Activated B cell treated with CpG ODN at 0.5 μM for 24 hours (primary cell): ENCODE measurements around the gene PADI3. TPM values are rescaled to one million over a fixed set of nuclear protein-coding genes. Genes with fewer than 3 reads are reported as not detected.
"Not testable (repeated sequence)": the region's sequence is repeated elsewhere in the genome, so short reads cannot be mapped to it uniquely, and the experiment has no call there.

ENCODE experiments used
- ATAC-seq: fragments of 200-7000 bp; cut with Tn5 transposase; one replicate; pipeline ENCODE4 v1.10.0; 2021; ENCODE audit warnings: low read depth, mild to moderate bottlenecking, moderate library complexity
- CTCF ChIA-PET: fragments of 350-600 bp; sonication (Branson Sonifier 250); formaldehyde crosslinking; loops from one replicate; lab custom pipeline; 2021; ENCODE audit warnings: antibody characterized with exemption; lab: Charles Lee
- POLR2A ChIA-PET: fragments of 350-600 bp; sonication (Branson Sonifier 250); formaldehyde crosslinking; loops from one replicate; lab custom pipeline; 2021; ENCODE audit warnings: antibody characterized with exemption; lab: Charles Lee
- DNase-seq: peaks from one replicate; pipeline ENCODE4 v3.0.0; 2022
- H3K27ac Mint-ChIP-seq: one replicate; pipeline ENCODE4 v1.8.0; 2020; ENCODE audit warnings: mixed read lengths
- H3K27me3 Mint-ChIP-seq: one replicate; pipeline ENCODE4 v1.8.0; 2021; ENCODE audit warnings: mixed read lengths
- H3K36me3 Mint-ChIP-seq: one replicate; pipeline ENCODE4 v1.8.0; 2021; ENCODE audit warnings: low read depth, mixed read lengths
- H3K4me1 Mint-ChIP-seq: one replicate; pipeline ENCODE4 v1.8.0; 2021; ENCODE audit warnings: mixed read lengths
- H3K4me3 Mint-ChIP-seq: one replicate; pipeline ENCODE4 v1.8.0; 2020; ENCODE audit warnings: mild to moderate bottlenecking, mixed read lengths
- H3K9me3 Mint-ChIP-seq: one replicate; pipeline ENCODE4 v1.8.0; 2020; ENCODE audit warnings: mixed read lengths
- intact Hi-C: fragments of 100-400 bp; cut with micrococcal nuclease; formaldehyde crosslinking; loops from one replicate; pipeline ENCODE4 v1.15.1; 2024
- total RNA-seq: library from RNA; stranded (reverse); gene quantifications from 2 replicates; pipeline ENCODE4 v1.2.3, GENCODE V29; 2022
- TF ChIP-seq, protein P1 (sequence below): fragments of 200-600 bp; IDR thresholded peaks from one replicate; pipeline ENCODE4 v1.8.0; 2022; ENCODE audit warnings: antibody characterized with exemption, mild to moderate bottlenecking

The PADI3 gene
- total RNA-seq, 1 donor from 2014 or later: not detected

DNA sequence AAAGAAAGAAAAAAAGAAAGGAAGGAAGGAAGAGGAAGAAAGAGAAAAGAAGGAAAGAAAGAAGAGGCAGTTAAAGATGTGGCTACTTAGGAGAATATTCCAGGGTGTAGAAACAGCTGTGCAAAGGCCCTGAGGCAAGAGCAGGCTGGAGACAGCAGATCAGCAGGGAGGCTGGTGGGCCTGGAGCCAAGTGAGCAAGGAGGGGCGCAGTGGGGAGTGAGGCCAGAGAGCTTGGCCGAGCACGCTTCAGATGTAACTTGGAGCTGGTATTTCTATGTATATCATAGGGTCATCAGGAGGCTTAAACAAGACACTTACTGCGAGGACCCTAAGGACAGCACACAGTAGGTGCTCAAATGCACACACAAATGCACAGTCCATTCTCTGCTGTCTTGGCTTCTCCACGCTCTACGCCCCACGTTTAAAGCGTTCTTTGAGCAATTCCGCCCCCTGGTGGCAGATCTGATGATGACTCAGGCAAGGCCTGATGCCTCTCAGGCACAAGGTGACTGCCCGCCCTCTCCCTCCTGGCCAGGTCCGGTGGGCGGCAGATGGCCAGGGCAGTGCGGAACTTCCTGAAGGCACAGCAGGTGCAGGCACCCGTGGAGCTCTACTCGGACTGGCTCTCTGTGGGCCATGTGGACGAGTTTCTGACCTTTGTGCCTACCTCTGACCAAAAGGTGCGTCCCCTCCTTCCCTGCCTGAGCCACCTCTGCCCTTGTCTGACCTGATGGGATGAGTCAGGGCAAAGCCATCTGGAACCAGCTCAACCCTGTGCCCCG, 11.9 kb upstream of the PADI3 start:
- POLR2A ChIA-PET: interaction anchor here (0.6 to 3.3 kb wide), 2 partner anchors 111 to 203 kb away, joined by 3 to 21 read pairs; partner anchors contain the start of gene RCC2
- H3K4me3 Mint-ChIP-seq: no peak overlapping the region
- TF ChIP-seq, protein P1, sequence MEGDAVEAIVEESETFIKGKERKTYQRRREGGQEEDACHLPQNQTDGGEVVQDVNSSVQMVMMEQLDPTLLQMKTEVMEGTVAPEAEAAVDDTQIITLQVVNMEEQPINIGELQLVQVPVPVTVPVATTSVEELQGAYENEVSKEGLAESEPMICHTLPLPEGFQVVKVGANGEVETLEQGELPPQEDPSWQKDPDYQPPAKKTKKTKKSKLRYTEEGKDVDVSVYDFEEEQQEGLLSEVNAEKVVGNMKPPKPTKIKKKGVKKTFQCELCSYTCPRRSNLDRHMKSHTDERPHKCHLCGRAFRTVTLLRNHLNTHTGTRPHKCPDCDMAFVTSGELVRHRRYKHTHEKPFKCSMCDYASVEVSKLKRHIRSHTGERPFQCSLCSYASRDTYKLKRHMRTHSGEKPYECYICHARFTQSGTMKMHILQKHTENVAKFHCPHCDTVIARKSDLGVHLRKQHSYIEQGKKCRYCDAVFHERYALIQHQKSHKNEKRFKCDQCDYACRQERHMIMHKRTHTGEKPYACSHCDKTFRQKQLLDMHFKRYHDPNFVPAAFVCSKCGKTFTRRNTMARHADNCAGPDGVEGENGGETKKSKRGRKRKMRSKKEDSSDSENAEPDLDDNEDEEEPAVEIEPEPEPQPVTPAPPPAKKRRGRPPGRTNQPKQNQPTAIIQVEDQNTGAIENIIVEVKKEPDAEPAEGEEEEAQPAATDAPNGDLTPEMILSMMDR: peak; percentile 47
- H3K9me3 Mint-ChIP-seq: no peaks in the 10 kb centered on the region
- no peaks in the 10 kb centered on the region for H3K36me3 Mint-ChIP-seq
- no peaks in the 10 kb centered on the region for H3K27me3 Mint-ChIP-seq
- peaks cover 21% of the 10 kb centered on the region for H3K4me1 Mint-ChIP-seq
- DNase-seq (peak; percentile 80), ATAC-seq (peak; percentile 70)
- no peak overlapping the region for H3K27ac Mint-ChIP-seq
- intact Hi-C loops: loop anchor here (1.0 to 10.0 kb wide), 6 partner anchors 96 to 286 kb away; no protein-coding TSS in a partner anchor
- CTCF ChIA-PET: interaction anchor here (0.6 to 9.4 kb wide), 10 partner anchors 8 to 201 kb away, joined by 3 to 206 read pairs (median 4); no protein-coding TSS in a partner anchor

DNA sequence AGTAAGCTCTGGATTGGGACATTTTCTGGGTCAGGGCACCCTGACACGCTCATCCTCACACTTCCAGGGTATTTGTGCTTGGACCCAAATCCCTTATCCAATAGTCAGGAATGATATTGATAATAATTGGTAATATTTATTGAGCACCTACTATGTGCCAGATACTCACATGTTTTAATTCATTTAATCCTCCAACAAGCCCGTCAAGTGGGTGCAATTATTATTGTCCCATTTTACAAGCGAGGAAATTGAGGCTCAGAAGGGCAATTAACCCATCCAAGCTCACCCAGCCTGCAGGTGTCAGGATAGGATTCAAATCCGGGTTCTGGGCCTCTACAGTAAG, 11.4 kb upstream of the PADI3 start:
- H3K4me1 Mint-ChIP-seq: peaks cover 21% of the 10 kb centered on the region
- H3K36me3 Mint-ChIP-seq: no peaks in the 10 kb centered on the region
- H3K27me3 Mint-ChIP-seq: no peaks in the 10 kb centered on the region
- intact Hi-C loops: loop anchor here (1.0 to 10.0 kb wide), 5 partner anchors 96 to 178 kb away; no protein-coding TSS in a partner anchor
- ATAC-seq: no peak
- DNase-seq: no peak
- TF ChIP-seq, protein P1: no peak
- ChIA-PET POLR2A (interaction anchor here (3.3 kb wide), 1 partner anchor 111 kb away, joined by 21 read pairs; no protein-coding TSS in a partner anchor), CTCF (interaction anchor here (0.7 to 9.4 kb wide), 6 partner anchors 30 to 177 kb away, joined by 4 to 206 read pairs (median 12); no protein-coding TSS in a partner anchor)
- no peak overlapping the region for H3K27ac Mint-ChIP-seq
- no peaks in the 10 kb centered on the region for H3K9me3 Mint-ChIP-seq
- no peak overlapping the region for H3K4me3 Mint-ChIP-seq

DNA sequence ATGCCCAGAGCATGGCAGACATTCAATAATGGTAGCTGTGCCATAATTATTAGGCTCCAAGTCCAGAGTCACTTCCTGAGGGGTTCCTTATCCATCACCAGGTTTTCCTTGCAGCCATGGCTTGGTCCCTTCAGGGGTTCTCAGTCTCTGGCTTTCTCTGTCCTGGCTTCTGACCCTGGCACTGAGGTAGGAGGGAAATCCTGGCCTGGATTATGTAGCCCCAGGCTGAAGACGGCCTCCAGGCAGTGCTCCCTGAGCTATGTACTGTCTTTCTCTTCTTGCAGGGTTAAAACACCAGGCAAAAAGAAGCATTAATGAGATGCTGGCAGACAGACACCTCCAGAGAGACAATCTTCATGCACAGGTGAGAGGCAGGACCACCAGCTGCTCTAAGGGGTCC, 9.5 kb upstream of the PADI3 start:
- CTCF ChIA-PET: interaction anchor here (1.0 to 9.4 kb wide), 2 partner anchors 113 to 179 kb away, joined by 4 to 206 read pairs; no protein-coding TSS in a partner anchor
- no peaks in the 10 kb centered on the region for H3K27me3 Mint-ChIP-seq
- peaks cover 9% of the 10 kb centered on the region for H3K4me1 Mint-ChIP-seq
- no peak overlapping the region for H3K4me3 Mint-ChIP-seq
- no peaks in the 10 kb centered on the region for H3K9me3 Mint-ChIP-seq
- DNase-seq (no peak), ATAC-seq (peak; percentile 76)
- H3K27ac Mint-ChIP-seq: no peak overlapping the region
- no peaks in the 10 kb centered on the region for H3K36me3 Mint-ChIP-seq
- POLR2A ChIA-PET: interaction anchor here (1.3 kb wide), 1 partner anchor 98 kb away, joined by 4 read pairs; no protein-coding TSS in a partner anchor
- intact Hi-C loops: loop anchor here (10.0 kb wide), 1 partner anchor 165 kb away; no protein-coding TSS in a partner anchor
- TF ChIP-seq, protein P1: no peak

DNA sequence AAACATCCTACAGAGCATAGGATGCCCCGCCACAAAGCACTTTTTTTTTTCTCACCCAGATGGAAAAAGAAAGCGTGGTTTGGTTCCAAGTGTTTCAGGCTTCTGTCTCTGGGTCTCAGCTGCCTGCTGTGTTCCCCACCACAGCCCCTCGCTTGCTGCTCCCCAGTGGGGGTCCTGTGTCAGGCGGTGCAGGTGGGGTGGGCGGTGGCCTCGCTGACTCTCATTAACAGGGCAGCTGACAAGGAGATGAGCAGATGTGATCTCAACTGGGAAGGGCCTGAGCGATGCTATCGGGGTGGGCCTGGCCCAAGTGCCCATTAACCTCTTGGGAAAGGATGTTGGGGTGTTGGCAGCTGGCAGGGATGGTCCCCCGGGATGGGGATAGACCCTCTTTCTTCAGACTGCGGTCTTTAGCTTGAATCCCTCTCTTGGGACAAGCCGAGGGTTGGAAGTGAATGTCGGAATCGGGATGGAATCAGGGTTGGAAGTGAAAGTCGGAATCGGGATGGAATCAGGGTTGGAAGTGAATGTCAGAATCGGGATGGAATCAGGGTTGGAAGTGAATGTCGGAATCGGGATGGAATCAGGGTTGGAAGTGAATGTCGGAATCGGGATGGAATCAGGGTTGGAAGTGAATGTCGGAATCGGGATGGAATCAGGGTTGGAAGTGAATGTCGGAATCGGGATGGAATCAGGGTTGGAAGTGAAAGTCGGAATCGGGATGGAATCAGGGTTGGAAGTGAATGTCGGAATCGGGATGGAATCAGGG, 7.7 kb upstream of the PADI3 start:
- not testable (repeated sequence) for H3K9me3 Mint-ChIP-seq, H3K4me3 Mint-ChIP-seq

DNA sequence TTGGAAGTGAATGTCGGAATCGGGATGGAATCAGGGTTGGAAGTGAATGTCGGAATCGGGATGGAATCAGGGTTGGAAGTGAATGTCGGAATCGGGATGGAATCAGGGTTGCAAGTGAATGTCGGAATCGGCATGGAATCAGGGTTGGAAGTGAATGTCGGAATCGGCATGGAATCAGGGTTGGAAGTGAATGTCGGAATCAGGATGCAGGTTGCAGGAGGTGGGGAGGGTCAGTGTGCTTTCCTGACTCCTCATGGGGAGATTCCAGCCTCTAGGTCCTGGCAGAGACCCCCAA, 7.2 kb upstream of the PADI3 start:
- DNase-seq, H3K4me3 Mint-ChIP-seq, H3K27me3 Mint-ChIP-seq, intact Hi-C loops, ATAC-seq, H3K36me3 Mint-ChIP-seq, H3K9me3 Mint-ChIP-seq, H3K27ac Mint-ChIP-seq, H3K4me1 Mint-ChIP-seq, POLR2A ChIA-PET: not testable (repeated sequence)
- CTCF ChIA-PET: interaction anchor here (9.4 kb wide), 1 partner anchor 116 kb away, joined by 206 read pairs; no protein-coding TSS in a partner anchor

More for the DNA sequence above, 7.7 kb upstream of the PADI3 start:
- POLR2A ChIA-PET, DNase-seq, intact Hi-C loops, H3K27me3 Mint-ChIP-seq, H3K4me1 Mint-ChIP-seq, H3K36me3 Mint-ChIP-seq, ATAC-seq, H3K27ac Mint-ChIP-seq: not testable (repeated sequence)
- CTCF ChIA-PET: interaction anchor here (9.4 kb wide), 1 partner anchor 115 kb away, joined by 206 read pairs; no protein-coding TSS in a partner anchor
